ENCODE data around the gene PEDS1.

PEDS1 gene

GRCh38 chr20:50133041-50133440 lies 20.5 kb downstream of the PEDS1 start:
- no peak for DNase-seq

- no peak for DNase-seq
Observed at GRCh38 chr20:50130995-50131394, 22.5 kb downstream of the PEDS1 start.

DNA sequence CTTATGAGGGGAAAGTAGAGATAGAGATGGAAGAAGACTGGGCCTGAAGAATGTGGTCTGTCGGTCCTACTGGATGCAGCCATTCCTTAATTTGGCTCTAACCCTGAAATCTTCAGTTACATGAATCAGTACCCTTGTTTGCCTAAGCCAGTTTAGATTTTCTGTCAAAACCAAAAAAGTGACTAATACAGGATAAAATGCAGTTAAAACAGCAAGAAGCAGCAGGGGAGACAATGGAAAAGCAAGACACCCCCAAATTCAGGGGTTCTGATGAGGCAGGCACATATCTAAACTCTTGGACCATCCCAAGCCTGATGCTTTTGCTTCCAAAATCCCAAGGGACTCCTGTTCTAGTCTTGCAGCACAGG lies 23.2 kb downstream of the PEDS1 start:
- no peak for DNase-seq

- DNase-seq = no peak
Observed at GRCh38 chr20:50129662-50130355, 23.7 kb downstream of the PEDS1 start.

- no peak for DNase-seq
Observed at GRCh38 chr20:50128520-50128905, 25.0 kb downstream of the PEDS1 start.

- DNase-seq = no peak
Observed at GRCh38 chr20:50127587-50128519, 25.7 kb downstream of the PEDS1 start.

DNA sequence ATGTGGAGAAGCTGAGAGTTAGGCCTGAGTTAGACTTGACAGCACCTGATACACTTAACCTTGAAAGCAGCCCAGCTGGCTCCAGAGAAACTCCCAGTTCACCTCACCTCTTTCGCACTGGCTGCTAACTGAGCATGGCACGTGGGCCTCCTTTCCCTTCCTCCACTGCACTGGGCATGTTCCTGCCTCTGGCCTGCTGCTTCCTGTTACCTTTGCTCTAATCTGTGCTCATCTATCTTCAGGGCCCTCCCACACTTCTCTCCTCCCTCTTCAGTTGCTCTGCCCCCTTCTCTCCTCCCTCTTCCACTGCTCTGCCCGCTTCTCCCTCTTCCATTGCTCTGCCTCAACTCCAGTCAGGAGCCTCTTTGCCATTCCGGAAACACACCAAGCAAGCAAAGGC lies 26.9 kb downstream of the PEDS1 start:
- DNase-seq = no peak

DNA sequence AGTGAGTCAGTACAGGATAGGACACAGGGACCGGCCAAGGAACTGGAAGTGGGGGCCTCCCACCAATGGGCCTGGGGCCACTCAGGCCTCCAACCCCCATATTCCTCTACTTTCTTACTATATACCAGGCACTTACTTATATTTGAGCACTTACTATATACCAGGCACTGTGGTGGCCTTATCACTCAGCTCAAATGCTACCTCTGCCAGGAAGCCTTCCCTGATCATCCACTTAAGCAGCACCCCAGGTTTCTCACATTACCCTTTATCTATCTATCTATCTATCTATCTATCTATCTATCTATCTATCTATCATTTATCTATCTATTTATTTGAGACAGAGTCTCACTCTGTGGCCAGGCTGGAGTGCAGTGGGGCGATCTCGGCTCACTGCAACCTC lies 28.2 kb downstream of the PEDS1 start:
- no peak for DNase-seq

- no peak for DNase-seq
Observed at GRCh38 chr20:50124496-50124895, 29.0 kb downstream of the PEDS1 start.

- DNase-seq = no peak
Observed at GRCh38 chr20:50123418-50123817, 30.1 kb downstream of the PEDS1 start.

DNA sequence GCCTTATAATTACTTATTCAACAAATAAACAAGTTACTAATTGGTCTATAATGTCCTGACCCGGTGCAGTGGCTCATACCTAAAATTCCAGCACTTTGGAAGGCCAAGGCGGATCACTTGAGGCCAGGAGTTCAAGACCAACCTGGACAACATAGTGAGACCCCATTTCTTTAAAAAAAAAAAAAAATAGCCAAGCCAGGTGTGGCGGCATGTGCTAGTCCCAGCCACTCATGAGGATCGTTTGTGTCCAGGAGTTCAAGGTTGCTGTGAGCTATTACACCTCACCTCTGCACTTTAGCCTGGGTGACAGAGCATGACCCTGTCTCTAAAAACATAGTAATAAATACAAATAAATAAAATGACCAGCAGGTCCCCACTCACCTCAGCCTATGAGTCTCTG lies 30.8 kb downstream of the PEDS1 start:
- DNase-seq = no peak

- DNase-seq = no peak
Observed at GRCh38 chr20:50121858-50122271, 31.7 kb downstream of the PEDS1 start.

GRCh38 chr20:50120935-50121693 lies 32.4 kb downstream of the PEDS1 start:
- peak; percentile 42 to 76 (median 60) for DNase-seq

- DNase-seq = no peak
Observed at GRCh38 chr20:50118203-50118602, 35.3 kb downstream of the PEDS1 start.

- no peak for DNase-seq
Observed at GRCh38 chr20:50116368-50116999, 37.0 kb downstream of the PEDS1 start.

DNA sequence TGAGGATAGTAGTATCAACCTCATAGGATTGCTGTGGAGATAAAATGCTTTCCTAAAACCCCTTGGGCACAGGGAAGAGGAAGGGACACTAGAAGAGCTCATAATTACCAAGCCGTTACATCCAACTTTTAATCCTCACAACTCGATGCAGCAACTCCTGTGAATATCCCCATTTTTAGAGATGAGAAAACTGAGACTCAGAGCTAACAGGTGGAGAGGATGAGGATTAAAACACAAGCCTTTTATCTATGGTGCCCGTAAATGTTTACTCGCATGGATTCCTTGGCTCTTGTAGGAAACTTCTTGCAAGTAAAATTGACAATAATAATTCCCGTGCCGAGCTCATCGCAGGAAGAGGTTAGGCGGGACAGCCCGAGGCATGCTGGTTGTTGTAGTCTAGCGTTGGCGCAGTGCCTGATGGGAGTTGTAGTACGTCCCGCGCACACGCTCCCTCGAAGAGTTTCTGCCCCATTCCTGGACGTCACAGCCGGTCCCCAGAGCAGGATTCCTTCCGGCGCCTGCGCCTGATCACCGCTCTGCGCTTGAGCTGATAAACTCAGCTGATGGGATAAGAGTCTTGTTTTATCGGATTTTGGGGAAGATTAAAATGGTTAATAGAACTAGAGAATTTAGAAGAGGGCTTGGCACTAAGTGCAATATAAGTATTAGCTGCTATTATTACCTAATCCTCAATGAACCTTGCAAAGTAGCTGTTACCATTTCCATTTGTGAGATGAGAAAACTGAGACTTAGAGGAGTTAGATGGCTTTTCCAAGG lies 37.7 kb downstream of the PEDS1 start:
- peak; percentile 84 to 90 (median 87) for DNase-seq

- DNase-seq = no peak
Observed at GRCh38 chr20:50115041-50115512, 38.4 kb downstream of the PEDS1 start.

DNA sequence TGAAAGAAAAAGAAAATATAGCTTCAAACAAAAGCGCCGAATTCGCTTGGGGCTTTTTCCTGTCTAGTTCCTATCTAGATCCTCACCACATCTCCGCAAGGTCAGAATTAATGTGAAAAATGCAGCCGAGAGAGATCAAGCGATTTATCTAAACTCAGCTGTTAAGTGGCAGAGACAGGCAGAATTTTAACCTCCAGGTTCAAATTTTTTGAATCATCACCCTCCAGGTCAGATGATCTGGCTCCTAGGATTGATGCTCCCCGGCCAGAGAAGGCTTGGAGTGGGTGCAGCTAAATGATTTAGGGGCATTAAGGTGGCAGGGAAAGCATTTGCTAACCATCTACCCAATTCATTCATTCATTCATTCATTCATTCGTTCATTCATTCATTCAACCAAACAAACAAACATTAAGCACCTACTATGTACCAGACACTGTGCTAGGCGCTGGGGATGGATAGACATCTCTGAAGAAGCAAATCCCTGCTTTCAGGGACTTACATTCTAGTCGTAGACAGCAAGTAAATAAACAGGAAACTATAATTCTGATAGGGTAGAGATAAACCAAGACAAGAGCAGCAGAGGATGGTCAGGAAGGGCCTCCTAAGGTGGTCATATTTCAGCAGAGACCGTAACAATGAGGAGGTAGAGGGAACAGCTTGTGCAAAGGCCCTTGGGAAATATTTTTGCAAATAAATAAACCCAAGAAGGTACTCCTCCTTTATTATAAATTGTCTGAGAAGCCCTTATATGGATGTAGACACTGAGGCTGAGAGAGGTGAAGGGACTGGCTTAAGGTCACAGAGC lies 39.9 kb downstream of the PEDS1 start:
- no peak for DNase-seq

DNA sequence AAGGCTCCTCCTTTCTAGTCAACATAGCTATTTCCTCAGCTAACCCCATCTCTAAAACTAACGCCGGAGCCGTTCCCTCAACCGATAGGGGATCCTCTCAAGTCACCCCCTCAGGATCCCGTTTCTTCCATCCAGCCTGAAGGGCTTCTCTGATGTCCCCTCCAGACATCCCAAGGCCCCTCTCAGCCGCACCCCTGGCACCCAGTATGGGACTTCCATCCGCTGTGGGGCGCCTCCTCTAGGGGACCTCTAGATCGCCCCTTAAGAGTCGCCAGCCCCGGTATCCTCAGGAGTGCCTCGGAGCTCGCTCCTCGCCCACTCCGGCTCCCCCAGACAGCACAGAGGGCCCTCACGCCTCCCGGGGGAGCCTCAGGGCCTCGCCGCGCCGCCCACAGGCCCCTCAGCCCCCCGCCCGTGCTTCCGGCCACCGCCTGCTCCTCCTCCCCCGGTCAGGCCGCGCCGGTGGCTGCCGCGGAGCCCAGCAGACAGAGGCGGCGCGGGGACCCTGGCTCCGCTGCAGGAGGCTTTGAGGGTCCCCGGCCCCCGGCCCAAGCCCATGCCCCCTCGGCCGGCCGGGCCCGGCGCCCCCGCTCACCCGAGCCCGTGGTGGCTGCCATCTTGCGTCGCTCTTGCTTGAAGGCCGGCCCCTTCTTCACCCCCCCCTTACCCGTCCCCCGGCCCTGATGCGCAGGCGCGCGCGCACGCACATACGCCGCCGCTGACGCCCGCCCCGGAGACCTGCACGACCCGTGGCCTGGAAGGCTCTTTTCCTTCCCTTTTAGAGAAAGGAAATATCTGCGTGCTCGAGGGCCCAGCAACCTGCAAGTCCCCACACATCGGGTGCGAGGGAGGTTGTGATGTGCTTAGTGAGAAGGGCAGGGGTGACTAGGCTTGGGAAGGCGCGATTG lies 40.8 kb downstream of the PEDS1 start, which contains the start of gene UBE2V1:
UBE2V1 (minus strand) TSS at position 639 of the 908 bp plus-strand sequence; CDS start at position 617, 22 bp downstream.
- peak; percentile 83 to 92 (median 86) for DNase-seq

Data from stimulated activated naive CD4-positive, alpha-beta T cell (primary cell).